ENCODE measurements around the gene LRCH3. TPM values are rescaled to one million over a fixed set of nuclear protein-coding genes. Genes with fewer than 3 reads are reported as not detected.

The LRCH3 gene
- total RNA-seq, 1 experiment from 2014 or later, result 56.4 TPM

GRCh38 chr3:197866035-197866434 lies 75.0 kb downstream of the LRCH3 start:
- DNase-seq, result no peak
- H3K18ac ChIP-seq (ENCODE audit: insufficient read length, low read depth, low read length), result no peak overlapping the region
- peaks cover 13 to 39% (median 27%) of the 10 kb centered on the region in 3 experiments; a peak in 6 of 7 replicates for H3K36me3 Mint-ChIP-seq (ENCODE audit: insufficient read depth in 1 of 3, low read depth in 3 of 3)

More at GRCh38 chr3:197866035-197866434, 75.0 kb downstream of the LRCH3 start:
- H3K4me1 ChIP-seq (ENCODE audit: insufficient read depth, low read length), result no peaks in the 10 kb centered on the region; the same call in 1 of the 2 replicates
- H4K91ac ChIP-seq (ENCODE audit: insufficient read length, low read depth, low read length), result no peak overlapping the region
- no peak overlapping the region for H2AK5ac ChIP-seq (ENCODE audit: insufficient read length, low read length)
- H3K4me1 Mint-ChIP-seq, result peaks cover 9 to 14% of the 10 kb centered on the region in 2 experiments
- H3K9me3 Mint-ChIP-seq, result no peaks in the 10 kb centered on the region; a peak in 1 of 5 replicates
- peak overlapping the region; percentile 17 to 76 (median 70); a peak in 5 of 7 replicates for H3K27ac Mint-ChIP-seq
- no peaks in the 10 kb centered on the region for H3K23me2 ChIP-seq (ENCODE audit: insufficient read length, low read depth, low read length, poor library complexity, severe bottlenecking)
- no peak overlapping the region for H3K14ac ChIP-seq (ENCODE audit: insufficient read depth, low read length)
- no peaks in the 10 kb centered on the region for H3K9me3 ChIP-seq (ENCODE audit: control insufficient read depth, low read depth, low read length)
- no peaks in the 10 kb centered on the region for H4K20me1 ChIP-seq (ENCODE audit: control insufficient read depth, insufficient read depth, insufficient read length)
- H3K23ac ChIP-seq (ENCODE audit: insufficient read length, low read depth, low read length), result no peak overlapping the region
- no peak overlapping the region for H3K27ac ChIP-seq (ENCODE audit: insufficient read length, low read depth, low read length)
- H2AFZ ChIP-seq (ENCODE audit: low read length), result no peak overlapping the region
- peak overlapping the region in 1 of 2 experiments; percentile 15; a peak in 1 of 5 replicates for H3K4me3 Mint-ChIP-seq
- no peak overlapping the region for H4K8ac ChIP-seq (replicated peaks; ENCODE audit: insufficient read length, low read depth, low read length)
- H3K27me3 ChIP-seq (ENCODE audit: insufficient read depth, low read length), result no peaks in the 10 kb centered on the region
- H3K9ac ChIP-seq (ENCODE audit: extremely low read depth, insufficient read length, low read length), result no peak overlapping the region
- no peak overlapping the region for H2BK15ac ChIP-seq (ENCODE audit: low read depth, low read length)
- no peak overlapping the region for H2BK120ac ChIP-seq (ENCODE audit: low read depth, low read length, poor library complexity, severe bottlenecking)
- H3K27me3 Mint-ChIP-seq (ENCODE audit: low read depth), result no peaks in the 10 kb centered on the region
- H4K5ac ChIP-seq (ENCODE audit: insufficient read length, low read depth, low read length), result no peak overlapping the region
- H3K4me2 ChIP-seq (ENCODE audit: insufficient read depth, insufficient read length, low read length), result no peak overlapping the region
- H2BK5ac ChIP-seq (ENCODE audit: insufficient read length, low read length), result no peak overlapping the region
- H3K56ac ChIP-seq (ENCODE audit: insufficient read length, low read depth, low read length), result no peak overlapping the region
- no peak overlapping the region for H2BK20ac ChIP-seq (ENCODE audit: low read depth, low read length, poor library complexity, severe bottlenecking)
- H3K79me1 ChIP-seq (ENCODE audit: insufficient read depth, low read depth, low read length, poor library complexity, severe bottlenecking), result no peaks in the 10 kb centered on the region
- no peak overlapping the region for H3T11ph ChIP-seq (ENCODE audit: low read length)
- no peak overlapping the region for H3K4ac ChIP-seq (ENCODE audit: low read depth, low read length)
- no CpG with 5 or more reads among the region's 6 CpGs for WGBS (ENCODE audit: extremely low coverage, insufficient read length, low lambda C conversion rate)
- H2BK12ac ChIP-seq (ENCODE audit: insufficient read length, low read depth, low read length), result no peak overlapping the region
- TF ChIP-seq CTCF (conservative IDR thresholded peaks at IDR 0.05), result no peak
- H3K79me2 ChIP-seq (ENCODE audit: insufficient read depth, low read length), result no peaks in the 10 kb centered on the region
